ENCODE results near the gene DENND6B. TPM values are rescaled to one million over a fixed set of nuclear protein-coding genes. Genes with fewer than 3 reads are reported as not detected.

DENND6B gene, protein sequence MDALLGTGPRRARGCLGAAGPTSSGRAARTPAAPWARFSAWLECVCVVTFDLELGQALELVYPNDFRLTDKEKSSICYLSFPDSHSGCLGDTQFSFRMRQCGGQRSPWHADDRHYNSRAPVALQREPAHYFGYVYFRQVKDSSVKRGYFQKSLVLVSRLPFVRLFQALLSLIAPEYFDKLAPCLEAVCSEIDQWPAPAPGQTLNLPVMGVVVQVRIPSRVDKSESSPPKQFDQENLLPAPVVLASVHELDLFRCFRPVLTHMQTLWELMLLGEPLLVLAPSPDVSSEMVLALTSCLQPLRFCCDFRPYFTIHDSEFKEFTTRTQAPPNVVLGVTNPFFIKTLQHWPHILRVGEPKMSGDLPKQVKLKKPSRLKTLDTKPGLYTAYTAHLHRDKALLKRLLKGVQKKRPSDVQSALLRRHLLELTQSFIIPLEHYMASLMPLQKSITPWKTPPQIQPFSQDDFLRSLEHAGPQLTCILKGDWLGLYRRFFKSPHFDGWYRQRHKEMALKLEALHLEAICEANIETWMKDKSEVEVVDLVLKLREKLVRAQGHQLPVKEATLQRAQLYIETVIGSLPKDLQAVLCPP
- total RNA-seq (1 to 10 TPM; 1.1 to 3.6 (median 2.0) TPM), polyA plus RNA-seq (1 to 10 TPM; 1.7 to 3.1 TPM)
- long read RNA-seq, donor 1, partial matches to known transcripts: 2 of 3 reads
- long read RNA-seq, donor 1, other reads (novel, unspliced or antisense): 1 of 3 reads
- long read RNA-seq, donor 2, partial matches to known transcripts: 2 of 4 reads
- long read RNA-seq, donor 2, other reads (novel, unspliced or antisense): 2 of 4 reads
- long read RNA-seq, donor 3, full-length matches to known transcripts: 4 of 9 reads
- long read RNA-seq, donor 3, partial matches to known transcripts: 0 of 9 reads
- long read RNA-seq, donor 3, other reads (novel, unspliced or antisense): 5 of 9 reads

DNA sequence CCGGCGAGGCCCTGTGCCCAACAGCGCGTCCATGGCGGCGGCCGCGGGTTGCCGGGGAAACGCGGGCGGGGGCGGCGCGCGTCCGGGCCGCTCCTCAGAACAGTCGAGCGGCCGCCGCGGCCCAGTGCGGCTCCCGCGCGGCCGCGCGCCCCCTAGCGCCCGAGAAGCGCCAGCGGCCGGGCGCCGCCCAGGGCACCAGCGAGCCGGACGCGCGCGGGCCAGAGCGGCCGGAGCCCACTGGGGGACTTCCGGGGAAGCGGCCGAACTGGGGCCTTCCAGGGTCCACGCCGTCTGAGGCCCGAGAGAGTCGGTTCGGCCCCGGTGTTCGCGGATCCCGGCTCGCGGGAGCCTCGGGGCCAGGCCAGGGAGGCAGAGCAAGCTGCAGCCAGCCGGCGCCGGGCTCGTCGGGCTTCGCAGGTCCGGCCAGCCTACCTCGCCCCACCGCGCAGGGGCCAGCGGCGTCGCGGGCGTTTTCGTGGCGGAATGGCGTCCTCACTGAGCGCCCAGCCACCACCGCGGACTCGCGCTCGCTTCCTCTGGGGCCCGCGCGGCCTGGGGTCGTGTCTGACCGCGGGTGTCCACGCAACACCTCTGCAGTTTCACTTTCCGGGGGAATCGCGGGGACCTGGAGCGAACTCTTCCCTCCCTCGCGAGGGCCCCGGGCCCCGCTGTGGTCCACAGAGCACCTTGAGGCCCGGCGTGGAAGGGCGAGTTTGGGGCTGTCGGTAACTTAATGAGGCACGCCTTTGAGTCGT lies at the start of gene DENND6B:
Gene DENND6B, minus strand, starts transcription at position 57 of the 755 bp plus-strand sequence. Its CDS starts 24 bp downstream, at position 33.
- peak; percentile 73 to 85 for DNase-seq
- intact Hi-C loops (cut with DNase I): loop anchor here in 9 of 10 donors (1.0 to 5.0 kb wide), 8 partner anchors 18 to 75 kb away; partner anchors contain the start of genes HDAC10 (in 3 of the 9) and MAPK11 (in 1 of the 9)

DNA sequence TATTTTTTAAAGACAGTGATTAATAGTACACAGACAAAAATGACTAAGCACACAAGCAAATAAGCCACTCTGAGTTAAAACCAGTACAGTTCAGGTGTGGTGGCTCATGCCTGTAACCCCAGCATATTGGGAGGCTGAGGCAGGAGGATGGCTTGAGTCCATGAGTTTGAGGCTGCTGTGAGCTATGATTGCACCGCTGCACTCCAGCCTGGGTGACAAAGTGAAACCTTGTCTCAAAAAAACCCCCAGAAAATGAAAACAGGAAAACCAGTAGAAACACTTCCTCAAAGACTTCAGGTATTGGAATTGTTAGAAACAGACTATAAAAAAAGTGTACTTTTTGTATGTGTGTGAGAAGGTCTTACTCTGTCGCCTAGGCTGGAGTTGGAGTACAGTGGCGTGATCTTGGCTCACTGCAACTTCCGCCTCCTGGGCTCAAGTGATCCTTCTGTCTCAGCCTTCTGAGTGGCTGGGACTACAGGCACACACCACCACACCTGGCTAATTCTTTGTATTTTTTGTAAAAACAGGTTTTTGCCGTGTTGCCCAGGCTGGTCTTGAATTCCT lies 49.4 kb upstream of the DENND6B start:
- no peaks in the 10 kb centered on the region for H3K9me3 ChIP-seq
- H3K4me3 ChIP-seq: no peak overlapping the region
- ATAC-seq (no peak), DNase-seq (no peak)
- intact Hi-C loops (cut with DNase I): no loop called here
- no peaks in the 10 kb centered on the region for H3K4me1 ChIP-seq
- H3K27ac ChIP-seq: no peak overlapping the region
- WGBS, 2 donors: 89 to 93% methylated on average over 5 of the region's 5 CpGs
- H3K36me3 ChIP-seq: peaks cover 0 to 89% (median 20%) of the 10 kb centered on the region in 9 donors
- TF ChIP-seq, protein P1, sequence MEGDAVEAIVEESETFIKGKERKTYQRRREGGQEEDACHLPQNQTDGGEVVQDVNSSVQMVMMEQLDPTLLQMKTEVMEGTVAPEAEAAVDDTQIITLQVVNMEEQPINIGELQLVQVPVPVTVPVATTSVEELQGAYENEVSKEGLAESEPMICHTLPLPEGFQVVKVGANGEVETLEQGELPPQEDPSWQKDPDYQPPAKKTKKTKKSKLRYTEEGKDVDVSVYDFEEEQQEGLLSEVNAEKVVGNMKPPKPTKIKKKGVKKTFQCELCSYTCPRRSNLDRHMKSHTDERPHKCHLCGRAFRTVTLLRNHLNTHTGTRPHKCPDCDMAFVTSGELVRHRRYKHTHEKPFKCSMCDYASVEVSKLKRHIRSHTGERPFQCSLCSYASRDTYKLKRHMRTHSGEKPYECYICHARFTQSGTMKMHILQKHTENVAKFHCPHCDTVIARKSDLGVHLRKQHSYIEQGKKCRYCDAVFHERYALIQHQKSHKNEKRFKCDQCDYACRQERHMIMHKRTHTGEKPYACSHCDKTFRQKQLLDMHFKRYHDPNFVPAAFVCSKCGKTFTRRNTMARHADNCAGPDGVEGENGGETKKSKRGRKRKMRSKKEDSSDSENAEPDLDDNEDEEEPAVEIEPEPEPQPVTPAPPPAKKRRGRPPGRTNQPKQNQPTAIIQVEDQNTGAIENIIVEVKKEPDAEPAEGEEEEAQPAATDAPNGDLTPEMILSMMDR (IDR thresholded peaks at IDR 0.05): no peak
- H3K27me3 ChIP-seq: no peaks in the 10 kb centered on the region

More for the DNA sequence above, at the start of gene DENND6B:
- peaks cover 0 to 20% (median 14%) of the 10 kb centered on the region in 9 donors for H3K4me1 ChIP-seq
- H3K27me3 ChIP-seq: no peaks in the 10 kb centered on the region
- TF ChIP-seq, protein P1 (IDR thresholded peaks at IDR 0.05): peak; percentile 33 to 87 (median 59)
- H3K9me3 ChIP-seq: no peaks in the 10 kb centered on the region
- H3K27ac ChIP-seq: peak within 1 kb of the TSS; percentile 89 to 100 (median 96)
- H3K4me3 ChIP-seq: peak within 1 kb of the TSS; percentile 44 to 98 (median 80)
- 3 to 4% methylated on average over 72 to 105 of the region's 105 CpGs for WGBS, 2 donors
- no peaks in the 10 kb centered on the region for H3K36me3 ChIP-seq
- peak; percentile 92 to 99 (median 95) for ATAC-seq

DNA sequence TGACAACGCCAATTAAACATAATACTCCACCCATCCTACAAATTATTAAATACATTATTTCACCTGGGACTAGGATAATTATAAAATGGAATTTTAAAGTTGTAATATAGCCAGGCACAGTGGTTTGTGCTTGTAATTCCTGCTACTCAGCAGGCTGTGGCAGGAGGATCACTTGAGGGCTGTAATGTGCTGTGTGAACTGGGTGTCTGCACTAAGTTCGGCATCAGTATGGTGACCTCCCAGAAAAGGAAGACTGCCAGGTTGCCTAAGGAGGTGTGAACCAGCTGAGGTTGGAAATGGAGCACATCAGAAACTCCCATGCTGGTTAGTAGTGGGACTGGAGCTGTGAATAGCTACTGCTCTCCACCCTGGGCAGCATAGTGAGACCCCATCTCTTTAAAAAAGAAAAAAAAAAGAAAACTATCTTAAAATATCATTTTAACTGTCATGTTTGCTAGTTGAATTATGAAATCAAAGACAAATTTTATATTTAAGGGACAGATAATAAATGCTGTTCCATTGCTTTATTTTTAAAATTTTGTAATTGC lies 44.4 kb upstream of the DENND6B start:
- H3K9me3 ChIP-seq: no peaks in the 10 kb centered on the region
- intact Hi-C loops (cut with DNase I): no loop called here
- H3K27ac ChIP-seq: no peak overlapping the region
- DNase-seq (no peak), ATAC-seq (no peak)
- H3K4me1 ChIP-seq: peaks cover under 1 to 12% (median 4%) of the 10 kb centered on the region in 9 donors
- H3K4me3 ChIP-seq: no peak overlapping the region
- no peaks in the 10 kb centered on the region for H3K27me3 ChIP-seq
- WGBS, 2 donors: 98 to 100% methylated on average over 2 of the region's 2 CpGs
- peaks cover 0 to 81% (median 21%) of the 10 kb centered on the region in 9 donors for H3K36me3 ChIP-seq
- TF ChIP-seq, protein P1 (IDR thresholded peaks at IDR 0.05): no peak

Measured in heart right ventricle (tissue), 16 donors.